IMR-90 (cell line): ENCODE measurements around the gene ME2. TPM values are rescaled to one million over a fixed set of nuclear protein-coding genes. Genes with fewer than 3 reads are reported as not detected.

Experiments used
- ATAC-seq: fragments of 200-7000 bp; cut with Tn5 transposase; 2 replicates; pipeline ENCODE4 v1.9.1; 2020; ENCODE audit warnings: low read depth, mild to moderate bottlenecking, moderate library complexity
- BruUV-seq: library from RNA; stranded (reverse); fragments of 400-500 nt; replicated peaks from 2 replicates; lab custom pipeline; 2021; lab: Mats Ljungman, UMichigan
- CTCF ChIA-PET: fragments of 300-600 bp; formaldehyde crosslinking; extraction: SDS; loops from one replicate; lab custom pipeline; 2021; ENCODE audit warnings: antibody characterized with exemption; lab: Yijun Ruan, JAX
- POLR2A ChIA-PET: fragments of 300-600 bp; sonication (Branson Sonifier 250); formaldehyde crosslinking; loops from one replicate; lab custom pipeline; 2022; ENCODE audit warnings: antibody characterized with exemption; ENCODE audit not compliant: unreplicated experiment; lab: Charles Lee
- DNase-seq: peaks from one replicate; pipeline ENCODE4 v3.0.0; 2013
- H2AFZ ChIP-seq: replicated peaks from 2 replicates; pipeline ENCODE3; 2013; ENCODE audit warnings: low read length, mild to moderate bottlenecking; ENCODE audit not compliant: poor library complexity
- H2AK5ac ChIP-seq: 2 replicates; pipeline ENCODE4 v1.6.1; 2013; ENCODE audit warnings: low read depth, low read length, inconsistent platforms
- H2AK9ac ChIP-seq: replicated peaks from 2 replicates; pipeline ENCODE3; 2013; ENCODE audit warnings: mild to moderate bottlenecking, low read depth, low read length, moderate library complexity; ENCODE audit not compliant: poor library complexity
- H2BK120ac ChIP-seq: 2 replicates; pipeline ENCODE4 v1.6.1; 2013; ENCODE audit warnings: low read depth, low read length, inconsistent platforms
- H2BK15ac ChIP-seq: 3 replicates; pipeline ENCODE4 v1.6.1; 2013; ENCODE audit warnings: low read depth, low read length, inconsistent platforms
- H2BK20ac ChIP-seq: 2 replicates; pipeline ENCODE4 v1.6.1; 2013; ENCODE audit warnings: low read depth, mild to moderate bottlenecking, inconsistent platforms, low read length, moderate library complexity
- H2BK5ac ChIP-seq: 2 replicates; pipeline ENCODE4 v1.6.1; 2013; ENCODE audit warnings: mild to moderate bottlenecking, low read depth, low read length, inconsistent platforms; ENCODE audit not compliant: poor library complexity, severe bottlenecking
- H3K14ac ChIP-seq: replicated peaks from 2 replicates; pipeline ENCODE4 v1.6.1; 2013; ENCODE audit warnings: low read depth, low read length, inconsistent platforms
- H3K18ac ChIP-seq: 2 replicates; pipeline ENCODE4 v1.6.1; 2013; ENCODE audit warnings: low read depth, low read length, control low read depth
- H3K23ac ChIP-seq: 2 replicates; pipeline ENCODE4 v1.6.1; 2013; ENCODE audit warnings: low read depth, low read length, inconsistent platforms
- H3K27ac ChIP-seq: 2 replicates; pipeline ENCODE4 v1.5.1; 2013; ENCODE audit warnings: mild to moderate bottlenecking, control low read depth, low read length; ENCODE audit not compliant: insufficient read depth
- H3K27me3 ChIP-seq: 2 replicates; pipeline ENCODE4 v1.6.1; 2013; ENCODE audit warnings: low read length; ENCODE audit not compliant: control insufficient read depth, insufficient read depth
- H3K36me3 ChIP-seq: 2 replicates; pipeline ENCODE4 v1.6.1; 2013; ENCODE audit warnings: low read length, mixed read lengths; ENCODE audit not compliant: control insufficient read depth, insufficient read depth
- H3K4ac ChIP-seq: 2 replicates; pipeline ENCODE4 v1.6.1; 2013; ENCODE audit warnings: low read depth, low read length, inconsistent platforms
- H3K4me1 ChIP-seq: 2 replicates; pipeline ENCODE4 v1.6.1; 2013; ENCODE audit warnings: low read length, mixed read lengths; ENCODE audit not compliant: control insufficient read depth, insufficient read depth
- H3K4me2 ChIP-seq: 2 replicates; pipeline ENCODE4 v1.6.1; 2013; ENCODE audit warnings: low read depth, mild to moderate bottlenecking, control low read depth, low read length, moderate library complexity
- H3K4me3 ChIP-seq: 2 replicates; pipeline ENCODE4 v1.5.1; 2013; ENCODE audit warnings: low read depth, mild to moderate bottlenecking, control low read depth, low read length, moderate library complexity; ENCODE audit not compliant: insufficient read depth
- H3K56ac ChIP-seq: 2 replicates; pipeline ENCODE4 v1.6.1; 2013; ENCODE audit warnings: low read length, inconsistent platforms; ENCODE audit not compliant: insufficient read depth; ENCODE audit errors: extremely low read depth
- H3K79me1 ChIP-seq, 2 experiments: 2 replicates each; pipeline ENCODE4 v1.6.1; 2013; ENCODE audit warnings: low read length in 2 of 2, inconsistent platforms in 1 of 2, low read depth in 1 of 2
- H3K9ac ChIP-seq: 2 replicates; pipeline ENCODE4 v1.6.1; 2013; ENCODE audit warnings: low read depth, low read length, control low read depth
- H3K9me1 ChIP-seq: 2 replicates; pipeline ENCODE4 v1.6.1; 2013; ENCODE audit warnings: low read length, inconsistent platforms; ENCODE audit not compliant: insufficient read depth
- H3K9me3 ChIP-seq: 2 replicates; pipeline ENCODE4 v1.6.1; 2013; ENCODE audit warnings: low read length; ENCODE audit not compliant: control insufficient read depth, insufficient read depth
- H4K20me1 ChIP-seq: 2 replicates; pipeline ENCODE4 v1.6.1; 2013; ENCODE audit warnings: low read length, inconsistent platforms; ENCODE audit not compliant: insufficient read depth
- H4K5ac ChIP-seq: 2 replicates; pipeline ENCODE4 v1.6.1; 2013; ENCODE audit warnings: mild to moderate bottlenecking, low read depth, low read length, control low read depth
- H4K8ac ChIP-seq, 2 experiments: 2 replicates each; pipeline ENCODE4 v1.6.1; 2013; ENCODE audit warnings: low read depth in 2 of 2, low read length in 2 of 2, control low read depth in 1 of 2, inconsistent platforms in 1 of 2
- H4K91ac ChIP-seq: 2 replicates; pipeline ENCODE4 v1.6.1; 2013; ENCODE audit warnings: low read depth, low read length, inconsistent platforms; ENCODE audit not compliant: insufficient read depth
- CEBPB ChIP-seq: IDR thresholded peaks from 2 replicates; pipeline ENCODE4 v1.6.1; 2012; ENCODE audit warnings: low read depth, low read length, improper control_type of control experiment
- MAFK ChIP-seq: IDR thresholded peaks from 2 replicates; pipeline ENCODE4 v1.6.1; 2012; ENCODE audit warnings: low read depth, low read length, improper control_type of control experiment
- WGBS, 2 experiments: methylation state at CpG; one replicate each; pipeline versions ENCODE4 v1.1.5 to v1.1.7; 2013; ENCODE audit warnings: missing lambda C conversion rate in 2 of 2; ENCODE audit not compliant: insufficient read length in 1 of 2; ENCODE audit errors: extremely low coverage in 2 of 2; 5-methylcytosine and 5-hydroxymethylcytosine counted together
- dilution Hi-C: fragments of 300-500 bp; cut with HindIII; formaldehyde crosslinking; loops from one replicate; pipeline ENCODE4 v1.14.3; 2018; ENCODE audit warnings: low sequenced_read_pairs; ENCODE audit not compliant: unreplicated experiment
- in situ Hi-C: fragments of 300-500 bp; cut with MboI; formaldehyde crosslinking; loops from 3 replicates; pipeline ENCODE4 v1.14.3; 2019; ENCODE audit warnings: low sequenced_read_pairs, inconsistent platforms, mixed read lengths
- intact Hi-C: fragments of 100-400 bp; cut with micrococcal nuclease; formaldehyde crosslinking; loops from 2 replicates; pipeline ENCODE4 v1.10.0; 2022
- polyA plus RNA-seq, 3 experiments: library from polyadenylated mRNA; depleted of rRNA; stranded (reverse); fragments of >200 nt; gene quantifications; 2 replicates each; pipeline ENCODE4 v1.2.3, GENCODE V29; 2012; ENCODE audit warnings: low replicate concordance in 1 of 3
- total RNA-seq: library from RNA; depleted of rRNA; stranded (reverse); fragments of >200 nt; gene quantifications from 2 replicates; pipeline ENCODE4 v1.2.3, GENCODE V29; 2012

The ME2 gene
- total and polyA plus RNA-seq, 2 of the 4 experiments (the other 2 are of a cell fraction), result 29.7 to 32.6 TPM

DNA sequence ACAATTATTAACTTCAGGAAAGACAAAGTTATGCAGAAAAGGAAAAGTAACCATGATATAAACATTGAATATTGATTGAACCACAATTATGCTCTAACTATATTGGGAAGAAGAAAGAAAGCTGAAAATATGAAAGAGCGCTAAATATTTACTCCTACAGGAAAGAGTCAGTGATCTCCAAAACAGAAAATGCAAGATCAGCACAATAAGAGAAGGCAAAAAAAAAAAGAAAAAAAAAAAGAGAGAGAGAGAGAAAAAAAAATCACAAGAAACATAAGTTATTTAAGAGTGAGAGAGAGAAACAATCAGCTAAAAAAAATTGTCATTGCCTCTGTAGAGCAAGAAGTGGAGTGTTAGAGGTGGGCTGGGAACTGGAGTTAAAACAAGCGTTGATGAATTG, 60.0 kb downstream of the ME2 start:
- Histone ChIP-seq H3K79me1 (no peaks in the 10 kb centered on the region), H2AFZ (no peak overlapping the region), H3K56ac (no peak overlapping the region), H3K14ac (no peak overlapping the region), H3K9me3 (no peaks in the 10 kb centered on the region), H3K9me1 (no peaks in the 10 kb centered on the region), H4K5ac (no peak overlapping the region), H3K4me2 (no peak overlapping the region), H2BK120ac (no peak overlapping the region), H3K18ac (no peak overlapping the region), H2AK9ac (no peak overlapping the region), H2BK15ac (no peak overlapping the region), H3K27ac (no peak overlapping the region), H3K4me1 (no peaks in the 10 kb centered on the region), H3K27me3 (no peaks in the 10 kb centered on the region), H3K4me3 (no peak overlapping the region), H4K91ac (no peak overlapping the region), H4K8ac (no peak overlapping the region), H3K23ac (no peak overlapping the region), H2AK5ac (no peak overlapping the region), H3K4ac (no peak overlapping the region), H2BK20ac (no peak overlapping the region), H3K36me3 (peaks cover 2% of the 10 kb centered on the region), H2BK5ac (no peak overlapping the region), H3K9ac (no peak overlapping the region), H4K20me1 (no peaks in the 10 kb centered on the region)
- no CpG with 5 or more reads among the region's 2 CpGs for WGBS, 2 experiments
- ChIA-PET CTCF (interaction anchor here (0.8 kb wide), 1 partner anchor 19 kb away, joined by 3 read pairs; no protein-coding TSS in a partner anchor), POLR2A (interaction anchor here (0.6 kb wide), 1 partner anchor 28 kb away, joined by 6 read pairs; no protein-coding TSS in a partner anchor)
- no peak for ATAC-seq
- no TSS peak for BruUV-seq
- dilution Hi-C loops (no loop called here), intact Hi-C loops (no loop called here), in situ Hi-C loops (no loop called here)
- DNase-seq, result no peak
- TF ChIP-seq MAFK (peak; percentile 98), CEBPB (no peak)
